Measurements from ENCODE around the gene PLXNA4. TPM values are rescaled to one million over a fixed set of nuclear protein-coding genes. Genes with fewer than 3 reads are reported as not detected.

PLXNA4 gene
- total RNA-seq, 4 donors from 2014 or later, result 5.1 to 7.0 (median 5.3) TPM

DNA sequence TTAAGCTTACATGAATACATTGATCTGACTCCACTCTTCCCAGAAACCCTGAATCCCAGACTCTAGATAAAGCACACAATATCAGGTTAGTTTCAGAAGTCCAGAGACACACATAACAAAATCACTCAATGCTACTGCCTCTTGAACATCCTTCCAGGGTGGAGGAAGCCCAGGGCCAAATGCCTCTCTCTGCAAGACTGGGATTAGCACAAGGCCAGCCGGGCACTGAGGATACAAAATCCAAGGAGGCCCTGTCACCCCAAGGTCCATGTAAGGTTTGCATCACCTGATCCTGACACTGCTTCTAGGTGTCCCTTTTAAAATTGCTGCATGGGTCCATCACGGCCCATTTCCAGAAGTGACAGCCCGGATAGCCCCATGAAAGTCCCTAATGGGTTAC, 2.6 kb upstream of the PLXNA4 start:
- 84 to 94% methylated on average over 3 of the region's 3 CpGs for WGBS, 2 donors
- no peak overlapping the region for H3K4me3 ChIP-seq (ENCODE audit: low read depth, poor library complexity, severe bottlenecking)
- intact Hi-C loops (cut with DNase I; ENCODE audit: low total_unique reads), result loop anchor here (5.0 kb wide), 2 partner anchors 262 to 632 kb away; no protein-coding TSS in a partner anchor
- no peak for TF ChIP-seq POLR2A (IDR thresholded peaks at IDR 0.05)
- TF ChIP-seq, protein P1, sequence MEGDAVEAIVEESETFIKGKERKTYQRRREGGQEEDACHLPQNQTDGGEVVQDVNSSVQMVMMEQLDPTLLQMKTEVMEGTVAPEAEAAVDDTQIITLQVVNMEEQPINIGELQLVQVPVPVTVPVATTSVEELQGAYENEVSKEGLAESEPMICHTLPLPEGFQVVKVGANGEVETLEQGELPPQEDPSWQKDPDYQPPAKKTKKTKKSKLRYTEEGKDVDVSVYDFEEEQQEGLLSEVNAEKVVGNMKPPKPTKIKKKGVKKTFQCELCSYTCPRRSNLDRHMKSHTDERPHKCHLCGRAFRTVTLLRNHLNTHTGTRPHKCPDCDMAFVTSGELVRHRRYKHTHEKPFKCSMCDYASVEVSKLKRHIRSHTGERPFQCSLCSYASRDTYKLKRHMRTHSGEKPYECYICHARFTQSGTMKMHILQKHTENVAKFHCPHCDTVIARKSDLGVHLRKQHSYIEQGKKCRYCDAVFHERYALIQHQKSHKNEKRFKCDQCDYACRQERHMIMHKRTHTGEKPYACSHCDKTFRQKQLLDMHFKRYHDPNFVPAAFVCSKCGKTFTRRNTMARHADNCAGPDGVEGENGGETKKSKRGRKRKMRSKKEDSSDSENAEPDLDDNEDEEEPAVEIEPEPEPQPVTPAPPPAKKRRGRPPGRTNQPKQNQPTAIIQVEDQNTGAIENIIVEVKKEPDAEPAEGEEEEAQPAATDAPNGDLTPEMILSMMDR (IDR thresholded peaks at IDR 0.05), result no peak
- peak in 1 of 2 donors; percentile 76 for DNase-seq (ENCODE audit: low spot score in 2 of 2)

DNA sequence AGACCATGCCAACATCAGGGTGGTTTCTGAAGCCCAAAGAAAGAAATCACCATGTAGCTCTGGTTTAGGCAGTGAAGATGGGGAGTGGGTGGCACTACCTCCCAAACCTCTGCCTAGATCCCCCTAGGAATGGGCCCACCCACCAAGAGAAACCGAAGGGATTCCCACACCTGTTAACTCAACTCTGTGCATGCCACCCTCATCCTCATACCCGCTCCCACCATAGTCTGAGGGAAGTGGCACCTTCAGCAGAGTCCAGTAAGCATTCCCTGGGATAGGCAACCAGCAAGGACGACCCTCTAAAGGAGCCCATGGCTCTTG, 1.7 kb upstream of the PLXNA4 start:
- TF ChIP-seq POLR2A (IDR thresholded peaks at IDR 0.05), result no peak
- TF ChIP-seq, protein P1 (IDR thresholded peaks at IDR 0.05), result no peak
- WGBS, 2 donors, result 82 to 83% methylated on average over 3 of the region's 3 CpGs
- peak in 1 of 2 donors; percentile 49 for DNase-seq (ENCODE audit: low spot score in 2 of 2)
- intact Hi-C loops (cut with DNase I; ENCODE audit: low total_unique reads), result loop anchor here (5.0 kb wide), 2 partner anchors 261 to 631 kb away; no protein-coding TSS in a partner anchor
- H3K4me3 ChIP-seq (ENCODE audit: low read depth, poor library complexity, severe bottlenecking), result no peak overlapping the region

DNA sequence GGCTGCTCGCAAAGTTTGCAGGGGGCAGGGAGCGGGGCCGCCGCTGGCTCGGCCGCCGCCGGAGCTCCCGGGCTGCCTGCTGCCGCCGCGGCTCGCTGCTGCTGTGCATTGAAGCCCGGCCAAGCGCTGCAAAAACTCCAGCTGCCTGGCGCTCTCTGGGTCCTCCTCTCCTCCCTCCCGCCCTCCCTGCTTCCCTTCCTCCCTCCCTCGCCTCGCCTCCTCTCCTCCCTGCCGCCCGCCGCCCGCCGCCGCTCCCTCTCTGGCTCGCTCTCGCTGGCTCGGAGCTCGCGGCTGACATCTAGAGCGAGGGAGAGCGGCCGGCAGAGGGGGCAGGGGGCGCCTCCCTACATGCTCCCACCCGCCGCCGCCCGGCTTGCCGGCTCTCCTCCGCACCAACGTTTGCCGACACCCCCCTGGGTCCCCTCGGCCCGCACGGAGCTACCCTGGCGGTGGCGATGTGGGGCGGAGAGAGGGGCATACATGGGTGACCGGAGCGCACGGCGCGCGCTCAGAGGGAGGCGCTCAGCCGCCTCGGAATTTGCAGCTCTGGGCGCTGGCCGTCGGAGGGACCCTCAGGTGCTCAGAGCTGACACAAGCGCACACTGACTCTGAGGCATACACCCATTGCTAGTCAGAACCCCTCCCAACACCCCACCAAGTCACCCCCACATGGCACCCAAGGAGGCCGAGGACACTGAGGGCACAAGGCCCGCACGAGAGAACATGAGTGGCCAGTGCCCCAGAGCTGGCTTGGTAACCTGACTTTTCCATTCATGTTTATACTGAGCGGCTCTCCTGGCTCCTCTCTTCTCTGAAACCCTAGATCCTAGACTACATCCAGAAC, 1.2 kb upstream of the PLXNA4 start:
- intact Hi-C loops (cut with DNase I; ENCODE audit: low total_unique reads), result loop anchor here (5.0 kb wide), 2 partner anchors 260 to 630 kb away; no protein-coding TSS in a partner anchor
- TF ChIP-seq POLR2A (IDR thresholded peaks at IDR 0.05), result no peak
- TF ChIP-seq, protein P1 (IDR thresholded peaks at IDR 0.05), result no peak
- peak; percentile 43 to 90 for DNase-seq (ENCODE audit: low spot score in 2 of 2)
- 11 to 35% methylated on average over 10 to 39 of the region's 65 CpGs for WGBS, 2 donors
- H3K4me3 ChIP-seq (ENCODE audit: low read depth, poor library complexity, severe bottlenecking), result no peak overlapping the region

DNA sequence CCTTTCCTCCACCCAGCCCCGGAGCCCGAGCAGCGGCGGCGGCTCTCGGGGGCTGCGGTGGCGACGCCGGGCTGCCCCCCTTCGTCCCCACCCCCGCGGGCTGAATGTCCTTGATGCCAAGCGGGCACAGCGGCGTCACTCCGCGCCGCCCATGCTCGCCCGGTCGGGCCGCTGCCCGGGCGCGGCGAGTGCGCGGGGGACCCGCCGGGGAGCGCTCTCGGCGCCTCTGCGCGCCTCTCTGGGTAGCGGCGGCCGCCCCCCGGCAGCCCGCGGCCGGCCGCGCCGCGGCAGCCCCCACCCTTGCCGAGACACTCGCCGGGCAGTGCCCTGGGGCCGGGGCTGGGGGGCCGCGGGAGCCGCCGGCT, 433 bp upstream of the PLXNA4 start:
- intact Hi-C loops (cut with DNase I; ENCODE audit: low total_unique reads), result loop anchor here (5.0 kb wide), 2 partner anchors 259 to 629 kb away; no protein-coding TSS in a partner anchor

DNA sequence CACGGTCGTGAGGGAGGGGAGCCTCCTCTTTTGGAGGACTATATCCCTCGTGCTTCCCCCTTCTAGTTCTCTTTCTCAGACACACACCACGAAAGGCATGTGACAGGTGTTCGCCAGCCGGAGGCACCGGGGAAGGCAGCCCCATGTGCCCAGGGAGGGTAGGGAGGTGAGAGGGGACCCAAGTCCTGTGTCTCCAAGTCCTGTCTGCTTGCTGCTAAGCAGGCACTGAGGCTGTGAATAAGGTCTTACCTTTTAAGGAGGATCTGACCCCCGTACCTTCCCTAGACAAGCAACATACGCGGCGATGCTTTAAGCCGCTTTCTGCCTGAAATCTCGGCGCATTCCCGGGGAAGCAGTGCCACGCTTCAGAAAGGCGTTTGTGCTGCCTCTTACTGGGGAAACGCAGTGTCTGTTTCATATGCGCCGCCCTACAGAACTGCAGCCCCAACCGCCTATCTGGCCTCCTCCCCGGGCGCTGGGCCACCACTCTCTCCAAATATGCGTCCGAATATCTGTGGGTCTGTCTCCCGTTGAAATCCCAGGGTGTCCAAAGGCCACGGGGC, 770 bp downstream of the PLXNA4 start:
- TF ChIP-seq POLR2A (IDR thresholded peaks at IDR 0.05), result no peak
- TF ChIP-seq, protein P1 (IDR thresholded peaks at IDR 0.05), result no peak
- peak overlapping the region; percentile 27 for H3K4me3 ChIP-seq (ENCODE audit: low read depth, poor library complexity, severe bottlenecking)
- 2 to 3% methylated on average over 27 of the region's 27 CpGs for WGBS, 2 donors
- DNase-seq (ENCODE audit: low spot score in 2 of 2), result peak in 1 of 2 donors; percentile 93
- intact Hi-C loops (cut with DNase I; ENCODE audit: low total_unique reads), result loop anchor here (5.0 kb wide), 2 partner anchors 258 to 628 kb away; no protein-coding TSS in a partner anchor

More for the DNA sequence above, 433 bp upstream of the PLXNA4 start:
- WGBS, 2 donors, result 0% methylated on average over 10 to 11 of the region's 55 CpGs
- H3K4me3 ChIP-seq (ENCODE audit: low read depth, poor library complexity, severe bottlenecking), result peak overlapping the region; percentile 27
- TF ChIP-seq POLR2A (IDR thresholded peaks at IDR 0.05), result no peak
- TF ChIP-seq, protein P1 (IDR thresholded peaks at IDR 0.05), result no peak
- no peak for DNase-seq (ENCODE audit: low spot score in 2 of 2)

Measured in lower leg skin (tissue), 4 donors.